ENCODE measurements around the gene SMIM30. TPM values are rescaled to one million over a fixed set of nuclear protein-coding genes. Genes with fewer than 3 reads are reported as not detected.

Gene SMIM30
- total RNA-seq, 1 experiment from 2014 or later, result 47.9 TPM

GRCh38 chr7:113092762-113093161, 25.6 kb downstream of the SMIM30 start:
- ChIA-PET CTCF (no interaction called here), POLR2A (no interaction called here)
- no peaks in the 10 kb centered on the region for H3K36me3 Mint-ChIP-seq
- ATAC-seq (no peak), DNase-seq (ENCODE audit: low spot score) (no peak)
- H3K27me3 Mint-ChIP-seq (ENCODE audit: low read depth), result peaks cover 8% of the 10 kb centered on the region; the same call in 1 of the 2 replicates
- no peak overlapping the region for H3K4me3 Mint-ChIP-seq
- peaks cover 5% of the 10 kb centered on the region for H3K4me1 Mint-ChIP-seq
- no peaks in the 10 kb centered on the region for H3K9me3 Mint-ChIP-seq
- no peak overlapping the region for H3K27ac Mint-ChIP-seq
- no peak for TF ChIP-seq CREM (CRISPR knock-in tag; IDR thresholded peaks at IDR 0.05)
- TF ChIP-seq, protein P1, sequence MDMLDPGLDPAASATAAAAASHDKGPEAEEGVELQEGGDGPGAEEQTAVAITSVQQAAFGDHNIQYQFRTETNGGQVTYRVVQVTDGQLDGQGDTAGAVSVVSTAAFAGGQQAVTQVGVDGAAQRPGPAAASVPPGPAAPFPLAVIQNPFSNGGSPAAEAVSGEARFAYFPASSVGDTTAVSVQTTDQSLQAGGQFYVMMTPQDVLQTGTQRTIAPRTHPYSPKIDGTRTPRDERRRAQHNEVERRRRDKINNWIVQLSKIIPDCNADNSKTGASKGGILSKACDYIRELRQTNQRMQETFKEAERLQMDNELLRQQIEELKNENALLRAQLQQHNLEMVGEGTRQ (CRISPR knock-in tag; IDR thresholded peaks at IDR 0.05), result no peak

DNA sequence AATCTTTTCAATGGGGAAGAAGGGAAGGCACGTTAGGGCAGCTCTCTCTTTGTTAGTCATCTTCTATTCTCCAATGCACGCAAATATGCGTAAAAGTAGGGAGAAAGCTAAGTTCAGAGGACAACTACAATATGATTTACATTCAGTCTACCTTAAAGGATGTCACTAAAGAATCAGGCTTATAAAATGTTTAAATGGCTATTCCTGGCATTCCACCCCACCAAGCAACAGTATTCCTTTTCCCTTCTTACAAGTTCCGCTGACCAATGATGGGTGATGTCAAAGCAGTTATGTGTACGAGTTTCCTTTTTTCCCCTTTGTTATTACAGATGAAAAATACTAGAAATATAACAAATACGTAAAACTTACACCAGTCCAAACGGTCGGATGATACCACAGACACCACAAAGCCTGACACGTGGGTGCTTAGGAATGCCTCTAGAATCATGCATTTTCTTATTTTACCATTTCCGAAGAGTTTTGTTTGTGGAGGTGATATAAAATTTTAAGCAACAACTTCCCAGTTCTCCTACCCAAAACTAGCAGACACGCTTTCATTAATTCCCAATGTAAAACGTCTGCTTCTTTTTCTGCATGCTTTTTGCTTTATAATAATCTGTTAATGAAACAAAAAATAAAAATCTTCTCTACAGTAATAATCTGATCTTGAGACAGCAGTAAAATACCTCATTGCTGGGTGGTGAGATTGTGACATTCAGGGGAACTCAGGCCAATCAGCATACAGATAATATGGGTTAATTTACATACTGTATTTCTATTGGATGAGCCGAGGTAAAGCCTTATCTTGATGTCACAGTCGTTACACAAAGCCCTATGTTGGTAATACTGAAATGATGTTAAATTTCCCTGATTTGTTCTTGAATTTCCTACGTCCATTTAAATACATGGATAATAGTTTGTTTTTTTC, 31.0 kb downstream of the SMIM30 start:
- Mint-ChIP-seq H3K9me3 (no peaks in the 10 kb centered on the region), H3K4me3 (peak overlapping the region; percentile 76), H3K27ac (no peak overlapping the region), H3K27me3 (ENCODE audit: low read depth) (peaks cover 48% of the 10 kb centered on the region), H3K36me3 (no peaks in the 10 kb centered on the region), H3K4me1 (peaks cover 18% of the 10 kb centered on the region)
- DNase-seq (ENCODE audit: low spot score) (no peak), ATAC-seq (peak; percentile 72)
- POLR2A ChIA-PET, result interaction anchor here (0.6 to 1.5 kb wide), 4 partner anchors 11 to 293 kb away, joined by 3 to 8 read pairs (median 6); a partner anchor contains a TSS
- CTCF ChIA-PET, result interaction anchor here (0.9 to 1.7 kb wide), 4 partner anchors 26 to 334 kb away, joined by 3 to 10 read pairs (median 6); partner anchors contain the start of gene TMEM168
- TF ChIP-seq, protein P2, sequence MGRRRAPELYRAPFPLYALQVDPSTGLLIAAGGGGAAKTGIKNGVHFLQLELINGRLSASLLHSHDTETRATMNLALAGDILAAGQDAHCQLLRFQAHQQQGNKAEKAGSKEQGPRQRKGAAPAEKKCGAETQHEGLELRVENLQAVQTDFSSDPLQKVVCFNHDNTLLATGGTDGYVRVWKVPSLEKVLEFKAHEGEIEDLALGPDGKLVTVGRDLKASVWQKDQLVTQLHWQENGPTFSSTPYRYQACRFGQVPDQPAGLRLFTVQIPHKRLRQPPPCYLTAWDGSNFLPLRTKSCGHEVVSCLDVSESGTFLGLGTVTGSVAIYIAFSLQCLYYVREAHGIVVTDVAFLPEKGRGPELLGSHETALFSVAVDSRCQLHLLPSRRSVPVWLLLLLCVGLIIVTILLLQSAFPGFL (CRISPR knock-in tag; IDR thresholded peaks at IDR 0.05; ENCODE audit: borderline replicate concordance), result no peak
- TF ChIP-seq ZNF671 (CRISPR knock-in tag; IDR thresholded peaks at IDR 0.05) (no peak), FOXP1 (CRISPR knock-in tag; IDR thresholded peaks at IDR 0.05; ENCODE audit: borderline replicate concordance) (no peak), CREB1 (CRISPR knock-in tag; IDR thresholded peaks at IDR 0.05) (no peak), FOXK1 (CRISPR knock-in tag; IDR thresholded peaks at IDR 0.05) (no peak), ZNF138 (CRISPR knock-in tag; conservative IDR thresholded peaks at IDR 0.05) (no peak), E2F4 (CRISPR knock-in tag; IDR thresholded peaks at IDR 0.05; ENCODE audit: borderline replicate concordance, low read depth) (no peak), FOXP4 (CRISPR knock-in tag; IDR thresholded peaks at IDR 0.05) (no peak), NR1H2 (CRISPR knock-in tag; IDR thresholded peaks at IDR 0.05) (no peak), NFATC4 (CRISPR knock-in tag; IDR thresholded peaks at IDR 0.05) (no peak), IRF2 (CRISPR knock-in tag; IDR thresholded peaks at IDR 0.05; ENCODE audit: borderline replicate concordance, low read depth) (no peak), KAT7 (CRISPR knock-in tag; IDR thresholded peaks at IDR 0.05; ENCODE audit: borderline replicate concordance) (no peak), GABPB1 (CRISPR knock-in tag; IDR thresholded peaks at IDR 0.05) (no peak)
- TF ChIP-seq, protein P3, sequence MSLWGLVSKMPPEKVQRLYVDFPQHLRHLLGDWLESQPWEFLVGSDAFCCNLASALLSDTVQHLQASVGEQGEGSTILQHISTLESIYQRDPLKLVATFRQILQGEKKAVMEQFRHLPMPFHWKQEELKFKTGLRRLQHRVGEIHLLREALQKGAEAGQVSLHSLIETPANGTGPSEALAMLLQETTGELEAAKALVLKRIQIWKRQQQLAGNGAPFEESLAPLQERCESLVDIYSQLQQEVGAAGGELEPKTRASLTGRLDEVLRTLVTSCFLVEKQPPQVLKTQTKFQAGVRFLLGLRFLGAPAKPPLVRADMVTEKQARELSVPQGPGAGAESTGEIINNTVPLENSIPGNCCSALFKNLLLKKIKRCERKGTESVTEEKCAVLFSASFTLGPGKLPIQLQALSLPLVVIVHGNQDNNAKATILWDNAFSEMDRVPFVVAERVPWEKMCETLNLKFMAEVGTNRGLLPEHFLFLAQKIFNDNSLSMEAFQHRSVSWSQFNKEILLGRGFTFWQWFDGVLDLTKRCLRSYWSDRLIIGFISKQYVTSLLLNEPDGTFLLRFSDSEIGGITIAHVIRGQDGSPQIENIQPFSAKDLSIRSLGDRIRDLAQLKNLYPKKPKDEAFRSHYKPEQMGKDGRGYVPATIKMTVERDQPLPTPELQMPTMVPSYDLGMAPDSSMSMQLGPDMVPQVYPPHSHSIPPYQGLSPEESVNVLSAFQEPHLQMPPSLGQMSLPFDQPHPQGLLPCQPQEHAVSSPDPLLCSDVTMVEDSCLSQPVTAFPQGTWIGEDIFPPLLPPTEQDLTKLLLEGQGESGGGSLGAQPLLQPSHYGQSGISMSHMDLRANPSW (CRISPR knock-in tag; conservative IDR thresholded peaks at IDR 0.05; ENCODE audit: low read depth), result no peak
- TF ChIP-seq, protein P4, sequence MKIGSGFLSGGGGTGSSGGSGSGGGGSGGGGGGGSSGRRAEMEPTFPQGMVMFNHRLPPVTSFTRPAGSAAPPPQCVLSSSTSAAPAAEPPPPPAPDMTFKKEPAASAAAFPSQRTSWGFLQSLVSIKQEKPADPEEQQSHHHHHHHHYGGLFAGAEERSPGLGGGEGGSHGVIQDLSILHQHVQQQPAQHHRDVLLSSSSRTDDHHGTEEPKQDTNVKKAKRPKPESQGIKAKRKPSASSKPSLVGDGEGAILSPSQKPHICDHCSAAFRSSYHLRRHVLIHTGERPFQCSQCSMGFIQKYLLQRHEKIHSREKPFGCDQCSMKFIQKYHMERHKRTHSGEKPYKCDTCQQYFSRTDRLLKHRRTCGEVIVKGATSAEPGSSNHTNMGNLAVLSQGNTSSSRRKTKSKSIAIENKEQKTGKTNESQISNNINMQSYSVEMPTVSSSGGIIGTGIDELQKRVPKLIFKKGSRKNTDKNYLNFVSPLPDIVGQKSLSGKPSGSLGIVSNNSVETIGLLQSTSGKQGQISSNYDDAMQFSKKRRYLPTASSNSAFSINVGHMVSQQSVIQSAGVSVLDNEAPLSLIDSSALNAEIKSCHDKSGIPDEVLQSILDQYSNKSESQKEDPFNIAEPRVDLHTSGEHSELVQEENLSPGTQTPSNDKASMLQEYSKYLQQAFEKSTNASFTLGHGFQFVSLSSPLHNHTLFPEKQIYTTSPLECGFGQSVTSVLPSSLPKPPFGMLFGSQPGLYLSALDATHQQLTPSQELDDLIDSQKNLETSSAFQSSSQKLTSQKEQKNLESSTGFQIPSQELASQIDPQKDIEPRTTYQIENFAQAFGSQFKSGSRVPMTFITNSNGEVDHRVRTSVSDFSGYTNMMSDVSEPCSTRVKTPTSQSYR (CRISPR knock-in tag; IDR thresholded peaks at IDR 0.05), result no peak
